ENCODE data around the gene NELL1. TPM values are rescaled to one million over a fixed set of nuclear protein-coding genes. Genes with fewer than 3 reads are reported as not detected.

NELL1 gene
- total RNA-seq, 4 donors from 2014 or later = not detected

- Histone ChIP-seq H3K27ac (no peak overlapping the region), H3K9me3 (no peaks in the 10 kb centered on the region), H3K4me1 (no peaks in the 10 kb centered on the region), H3K36me3 (no peaks in the 10 kb centered on the region), H3K4me3 (no peak overlapping the region), H3K27me3 (no peaks in the 10 kb centered on the region)
- in situ Hi-C loops (cut with MboI; ENCODE audit: low sequenced_read_pairs in 4 of 4) (no loop called here), intact Hi-C loops (cut with DNase I; ENCODE audit: low total_unique reads) (no loop called here)
- DNase-seq = no peak
- no peak for TF ChIP-seq CTCF (IDR thresholded peaks at IDR 0.05 in 4 of 5, conservative IDR thresholded peaks at IDR 0.05 in 1 of 5)
- TF ChIP-seq POLR2A (IDR thresholded peaks at IDR 0.05) = no peak
- no peak for ATAC-seq
Measured at GRCh38 chr11:21179770-21180169, 510.4 kb downstream of the NELL1 start.

GRCh38 chr11:21180182-21180581 lies 510.8 kb downstream of the NELL1 start:
- Histone ChIP-seq H3K27me3 (no peaks in the 10 kb centered on the region), H3K36me3 (no peaks in the 10 kb centered on the region), H3K9me3 (no peaks in the 10 kb centered on the region), H3K4me1 (no peaks in the 10 kb centered on the region), H3K27ac (no peak overlapping the region), H3K4me3 (no peak overlapping the region)
- TF ChIP-seq POLR2A (IDR thresholded peaks at IDR 0.05) = no peak
- no peak for DNase-seq
- no peak for ATAC-seq
- intact Hi-C loops (cut with DNase I; ENCODE audit: low total_unique reads) = no loop called here
- in situ Hi-C loops (cut with MboI; ENCODE audit: low sequenced_read_pairs in 4 of 4) = no loop called here

GRCh38 chr11:21185959-21186358 lies 516.6 kb downstream of the NELL1 start:
- TF ChIP-seq POLR2A (IDR thresholded peaks at IDR 0.05) (no peak), CTCF (IDR thresholded peaks at IDR 0.05 in 4 of 5, conservative IDR thresholded peaks at IDR 0.05 in 1 of 5) (no peak)
- H3K4me3 ChIP-seq = no peak overlapping the region
- in situ Hi-C loops (cut with MboI; ENCODE audit: low sequenced_read_pairs in 4 of 4) = no loop called here

GRCh38 chr11:21190181-21190580 lies 520.8 kb downstream of the NELL1 start:
- Histone ChIP-seq H3K4me3 (no peak overlapping the region), H3K27me3 (no peaks in the 10 kb centered on the region), H3K4me1 (no peaks in the 10 kb centered on the region), H3K36me3 (no peaks in the 10 kb centered on the region), H3K27ac (no peak overlapping the region), H3K9me3 (no peaks in the 10 kb centered on the region)
- in situ Hi-C loops (cut with MboI; ENCODE audit: low sequenced_read_pairs in 4 of 4) (no loop called here), intact Hi-C loops (cut with DNase I; ENCODE audit: low total_unique reads) (no loop called here)
- DNase-seq = no peak
- ATAC-seq = no peak
- TF ChIP-seq POLR2A (IDR thresholded peaks at IDR 0.05) (no peak), CTCF (IDR thresholded peaks at IDR 0.05 in 4 of 5, conservative IDR thresholded peaks at IDR 0.05 in 1 of 5) (no peak)

More at GRCh38 chr11:21185959-21186358, 516.6 kb downstream of the NELL1 start:
- no peaks in the 10 kb centered on the region for H3K4me1 ChIP-seq
- no peaks in the 10 kb centered on the region for H3K27me3 ChIP-seq
- no peak overlapping the region for H3K27ac ChIP-seq
- DNase-seq (no peak), ATAC-seq (no peak)
- intact Hi-C loops (cut with DNase I; ENCODE audit: low total_unique reads) = no loop called here
- no peaks in the 10 kb centered on the region for H3K9me3 ChIP-seq
- H3K36me3 ChIP-seq = no peaks in the 10 kb centered on the region

GRCh38 chr11:21195995-21196394 lies 526.6 kb downstream of the NELL1 start:
- H3K4me1 ChIP-seq = no peaks in the 10 kb centered on the region
- ATAC-seq (no peak), DNase-seq (no peak)
- H3K27ac ChIP-seq = no peak overlapping the region
- no peak overlapping the region for H3K4me3 ChIP-seq
- H3K9me3 ChIP-seq = no peaks in the 10 kb centered on the region
- TF ChIP-seq CTCF (IDR thresholded peaks at IDR 0.05 in 4 of 5, conservative IDR thresholded peaks at IDR 0.05 in 1 of 5) (no peak), POLR2A (IDR thresholded peaks at IDR 0.05) (no peak)
- in situ Hi-C loops (cut with MboI; ENCODE audit: low sequenced_read_pairs in 4 of 4) (no loop called here), intact Hi-C loops (cut with DNase I; ENCODE audit: low total_unique reads) (no loop called here)
- H3K36me3 ChIP-seq = no peaks in the 10 kb centered on the region
- no peaks in the 10 kb centered on the region for H3K27me3 ChIP-seq
